HepG2 (cell line): ENCODE results near the gene NET1. TPM values are rescaled to one million over a fixed set of nuclear protein-coding genes. Genes with fewer than 3 reads are reported as not detected.
A peak's percentile ranks its signal among the peaks of the same experiment; 100 is the strongest.

Experiments
- BCL6 ChIP-seq: IDR thresholded peaks from 2 replicates; pipeline ENCODE4 v1.6.1; 2016; ENCODE audit warnings: missing genetic modification reagents, missing compliant biosample characterization
- CTCF ChIP-seq: sonication (generic); formaldehyde crosslinking; IDR thresholded peaks from 2 replicates; pipeline ENCODE4 v1.5.0; 2020; ENCODE audit warnings: mild to moderate bottlenecking, missing genetic modification reagents, moderate library complexity
- HDAC1 ChIP-seq: sonication (generic); formaldehyde crosslinking; IDR thresholded peaks from 2 replicates; pipeline ENCODE4 v1.5.1; 2020; ENCODE audit warnings: mild to moderate bottlenecking, missing genetic modification reagents
- KDM1A ChIP-seq: IDR thresholded peaks from 2 replicates; pipeline ENCODE4 v1.6.1; 2016; ENCODE audit warnings: missing compliant biosample characterization
- NFATC3 ChIP-seq: sonication (generic); formaldehyde crosslinking; IDR thresholded peaks from 2 replicates; pipeline ENCODE4 v1.5.1; 2020; ENCODE audit warnings: mild to moderate bottlenecking, missing genetic modification reagents
- NONO ChIP-seq, 2 experiments: fragments of 450-650 bp in 1 of 2; sonication (generic) in 1 of 2; formaldehyde crosslinking in 1 of 2; IDR thresholded peaks in 1 of 2; conservative IDR thresholded peaks in 1 of 2; 2 replicates each; pipeline versions ENCODE4 v1.6.1 to v1.8.0; 2017 to 2022; ENCODE audit warnings: mild to moderate bottlenecking in 1 of 2, missing genetic modification reagents in 1 of 2, moderate library complexity in 1 of 2
- PBX3 ChIP-seq: sonication (generic); formaldehyde crosslinking; IDR thresholded peaks from 2 replicates; pipeline ENCODE4 v1.8.1; 2023; ENCODE audit warnings: missing genetic modification reagents, inconsistent platforms, borderline replicate concordance
- SETDB1 ChIP-seq: sonication (generic); formaldehyde crosslinking; IDR thresholded peaks from 2 replicates; pipeline ENCODE4 v1.5.1; 2020; ENCODE audit warnings: missing genetic modification reagents, mild to moderate bottlenecking, borderline replicate concordance
- SIX1 ChIP-seq: sonication (generic); formaldehyde crosslinking; IDR thresholded peaks from 2 replicates; pipeline ENCODE4 v1.4.0; 2020; ENCODE audit warnings: missing genetic modification reagents, borderline replicate concordance
- SRF ChIP-seq: IDR thresholded peaks from 2 replicates; pipeline ENCODE4 v1.6.1; 2011; ENCODE audit warnings: mild to moderate bottlenecking, low read depth, low read length, moderate library complexity
- SRSF1 ChIP-seq: fragments of 200-400 bp; formaldehyde crosslinking; optimal IDR thresholded peaks from 2 replicates; pipeline ENCODE3; 2017; ENCODE audit warnings: mild to moderate bottlenecking, low read depth, low read length, moderate library complexity
- ZNF496 ChIP-seq: sonication (generic); formaldehyde crosslinking; IDR thresholded peaks from 2 replicates; pipeline ENCODE4 v1.8.1; 2023; ENCODE audit warnings: mild to moderate bottlenecking, moderate library complexity, missing genetic modification reagents; ENCODE audit not compliant: insufficient replicate concordance
- ZNF543 ChIP-seq: sonication (generic); formaldehyde crosslinking; IDR thresholded peaks from 2 replicates; pipeline ENCODE4 v1.4.0; 2020; ENCODE audit warnings: mild to moderate bottlenecking, missing genetic modification reagents
- ZNF580 ChIP-seq: IDR thresholded peaks from 2 replicates; pipeline ENCODE4 v1.6.1; 2016; ENCODE audit warnings: low read depth, borderline replicate concordance
- ZSCAN21 ChIP-seq: sonication (generic); formaldehyde crosslinking; IDR thresholded peaks from 2 replicates; pipeline ENCODE4 v1.8.0; 2022; ENCODE audit warnings: mild to moderate bottlenecking, missing genetic modification reagents, moderate library complexity, borderline replicate concordance
- polyA plus RNA-seq, 8 experiments: library from polyadenylated mRNA; depleted of rRNA in 3 of 8; stranded (reverse) in 7 of 8; unstranded in 1 of 8; fragments of >200 nt; fragmentation: Illumina TruSeq in 4 of 8; extraction: Trizol in 4 of 8; gene quantifications; 2 replicates each; pipeline versions ENCODE4 v1.2.1 to v1.2.3, GENCODE V29; 2011 to 2016; ENCODE audit warnings: low read depth in 4 of 8, missing spikeins in 1 of 8, mixed read lengths in 1 of 8; ENCODE audit not compliant: insufficient read depth in 1 of 8
- total RNA-seq, 5 experiments: library from RNA; depleted of rRNA; stranded (reverse); fragments of >200 nt; fragmentation: Illumina TruSeq; extraction: Trizol; gene quantifications; 2 replicates each; pipeline ENCODE4 v1.2.3, GENCODE V29; 2016; ENCODE audit warnings: low read depth in 1 of 5
- TF ChIP-seq, protein P1 (sequence below): sonication (generic); formaldehyde crosslinking; IDR thresholded peaks from 2 replicates; pipeline ENCODE4 v1.4.0; 2020; ENCODE audit warnings: missing genetic modification reagents, borderline replicate concordance
- TF ChIP-seq, protein P2 (sequence below): sonication (generic); formaldehyde crosslinking; IDR thresholded peaks from 2 replicates; pipeline ENCODE4 v1.4.0; 2020; ENCODE audit warnings: missing genetic modification reagents
- TF ChIP-seq, protein P3 (sequence below): sonication (generic); formaldehyde crosslinking; IDR thresholded peaks from 2 replicates; pipeline ENCODE4 v1.5.1; 2020; ENCODE audit warnings: missing genetic modification reagents, mild to moderate bottlenecking, borderline replicate concordance

The NET1 gene
- total and polyA plus RNA-seq, 2 of the 13 experiments (the other 11 are each of a cell fraction or from before 2014, with no cell fraction given) = 48.1 to 65.8 TPM

- TF ChIP-seq NONO (IDR thresholded peaks at IDR 0.05) = no peak
- TF ChIP-seq NONO (CRISPR knock-in tag; conservative IDR thresholded peaks at IDR 0.05) = peak; percentile 77
- TF ChIP-seq PBX3 (CRISPR knock-in tag) = peak; percentile 26; the same call in 1 of the 2 replicates
- TF ChIP-seq, protein P1, sequence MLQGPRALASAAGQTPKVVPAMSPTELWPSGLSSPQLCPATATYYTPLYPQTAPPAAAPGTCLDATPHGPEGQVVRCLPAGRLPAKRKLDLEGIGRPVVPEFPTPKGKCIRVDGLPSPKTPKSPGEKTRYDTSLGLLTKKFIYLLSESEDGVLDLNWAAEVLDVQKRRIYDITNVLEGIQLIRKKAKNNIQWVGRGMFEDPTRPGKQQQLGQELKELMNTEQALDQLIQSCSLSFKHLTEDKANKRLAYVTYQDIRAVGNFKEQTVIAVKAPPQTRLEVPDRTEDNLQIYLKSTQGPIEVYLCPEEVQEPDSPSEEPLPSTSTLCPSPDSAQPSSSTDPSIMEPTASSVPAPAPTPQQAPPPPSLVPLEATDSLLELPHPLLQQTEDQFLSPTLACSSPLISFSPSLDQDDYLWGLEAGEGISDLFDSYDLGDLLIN (CRISPR knock-in tag) = no peak
- peak; percentile 69; the same call in 1 of the 2 replicates for TF ChIP-seq ZNF543
- TF ChIP-seq BCL6 = peak; percentile 77
- TF ChIP-seq ZNF496 (CRISPR knock-in tag) = no peak
- TF ChIP-seq SRF = no peak
- peak; percentile 21; the same call in 1 of the 2 replicates for TF ChIP-seq KDM1A (CRISPR knock-in tag)
- TF ChIP-seq HDAC1 (CRISPR knock-in tag) = peak; percentile 91
- TF ChIP-seq ZNF580 = peak; percentile 97
- peak; percentile 33; the same call in 1 of the 2 replicates for TF ChIP-seq NFATC3 (CRISPR knock-in tag)
- 0 out of 2 replicates have a peak, but pooled peaks have one; percentile 24 for TF ChIP-seq SIX1 (CRISPR knock-in tag)
- peak; percentile 85; the same call in 1 of the 2 replicates for TF ChIP-seq ZSCAN21 (CRISPR knock-in tag)
- TF ChIP-seq CTCF (CRISPR knock-in tag) = peak; percentile 35; the same call in 1 of the 2 replicates
- TF ChIP-seq, protein P2, sequence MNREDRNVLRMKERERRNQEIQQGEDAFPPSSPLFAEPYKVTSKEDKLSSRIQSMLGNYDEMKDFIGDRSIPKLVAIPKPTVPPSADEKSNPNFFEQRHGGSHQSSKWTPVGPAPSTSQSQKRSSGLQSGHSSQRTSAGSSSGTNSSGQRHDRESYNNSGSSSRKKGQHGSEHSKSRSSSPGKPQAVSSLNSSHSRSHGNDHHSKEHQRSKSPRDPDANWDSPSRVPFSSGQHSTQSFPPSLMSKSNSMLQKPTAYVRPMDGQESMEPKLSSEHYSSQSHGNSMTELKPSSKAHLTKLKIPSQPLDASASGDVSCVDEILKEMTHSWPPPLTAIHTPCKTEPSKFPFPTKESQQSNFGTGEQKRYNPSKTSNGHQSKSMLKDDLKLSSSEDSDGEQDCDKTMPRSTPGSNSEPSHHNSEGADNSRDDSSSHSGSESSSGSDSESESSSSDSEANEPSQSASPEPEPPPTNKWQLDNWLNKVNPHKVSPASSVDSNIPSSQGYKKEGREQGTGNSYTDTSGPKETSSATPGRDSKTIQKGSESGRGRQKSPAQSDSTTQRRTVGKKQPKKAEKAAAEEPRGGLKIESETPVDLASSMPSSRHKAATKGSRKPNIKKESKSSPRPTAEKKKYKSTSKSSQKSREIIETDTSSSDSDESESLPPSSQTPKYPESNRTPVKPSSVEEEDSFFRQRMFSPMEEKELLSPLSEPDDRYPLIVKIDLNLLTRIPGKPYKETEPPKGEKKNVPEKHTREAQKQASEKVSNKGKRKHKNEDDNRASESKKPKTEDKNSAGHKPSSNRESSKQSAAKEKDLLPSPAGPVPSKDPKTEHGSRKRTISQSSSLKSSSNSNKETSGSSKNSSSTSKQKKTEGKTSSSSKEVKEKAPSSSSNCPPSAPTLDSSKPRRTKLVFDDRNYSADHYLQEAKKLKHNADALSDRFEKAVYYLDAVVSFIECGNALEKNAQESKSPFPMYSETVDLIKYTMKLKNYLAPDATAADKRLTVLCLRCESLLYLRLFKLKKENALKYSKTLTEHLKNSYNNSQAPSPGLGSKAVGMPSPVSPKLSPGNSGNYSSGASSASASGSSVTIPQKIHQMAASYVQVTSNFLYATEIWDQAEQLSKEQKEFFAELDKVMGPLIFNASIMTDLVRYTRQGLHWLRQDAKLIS (CRISPR knock-in tag) = peak; percentile 98
- TF ChIP-seq SRSF1 = no peak
- TF ChIP-seq SETDB1 = no peak
- TF ChIP-seq, protein P3, sequence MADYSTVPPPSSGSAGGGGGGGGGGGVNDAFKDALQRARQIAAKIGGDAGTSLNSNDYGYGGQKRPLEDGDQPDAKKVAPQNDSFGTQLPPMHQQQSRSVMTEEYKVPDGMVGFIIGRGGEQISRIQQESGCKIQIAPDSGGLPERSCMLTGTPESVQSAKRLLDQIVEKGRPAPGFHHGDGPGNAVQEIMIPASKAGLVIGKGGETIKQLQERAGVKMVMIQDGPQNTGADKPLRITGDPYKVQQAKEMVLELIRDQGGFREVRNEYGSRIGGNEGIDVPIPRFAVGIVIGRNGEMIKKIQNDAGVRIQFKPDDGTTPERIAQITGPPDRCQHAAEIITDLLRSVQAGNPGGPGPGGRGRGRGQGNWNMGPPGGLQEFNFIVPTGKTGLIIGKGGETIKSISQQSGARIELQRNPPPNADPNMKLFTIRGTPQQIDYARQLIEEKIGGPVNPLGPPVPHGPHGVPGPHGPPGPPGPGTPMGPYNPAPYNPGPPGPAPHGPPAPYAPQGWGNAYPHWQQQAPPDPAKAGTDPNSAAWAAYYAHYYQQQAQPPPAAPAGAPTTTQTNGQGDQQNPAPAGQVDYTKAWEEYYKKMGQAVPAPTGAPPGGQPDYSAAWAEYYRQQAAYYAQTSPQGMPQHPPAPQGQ = no peak
These were observed 34.1 kb downstream of the NET1 start (continued) for GRCh38 chr10:5446390-5446926.
